Myocyte (in vitro differentiated cells): ENCODE data around the gene H1-8. TPM values are rescaled to one million over a fixed set of nuclear protein-coding genes. Genes with fewer than 3 reads are reported as not detected.
"Not testable (repeated sequence)": the region's sequence is repeated elsewhere in the genome, so short reads cannot be mapped to it uniquely, and the experiment has no call there.

Experiments used
- DNase-seq: peaks from one replicate; pipeline ENCODE4 v3.0.0-alpha.2; 2012; ENCODE audit warnings: low read depth
- total RNA-seq: library from RNA; depleted of rRNA; stranded (reverse); fragments of >200 nt; gene quantifications from 2 replicates; pipeline ENCODE4 v1.2.3, GENCODE V29; 2014

Gene H1-8
- total RNA-seq, 1 donor from 2014 or later: not detected

DNA sequence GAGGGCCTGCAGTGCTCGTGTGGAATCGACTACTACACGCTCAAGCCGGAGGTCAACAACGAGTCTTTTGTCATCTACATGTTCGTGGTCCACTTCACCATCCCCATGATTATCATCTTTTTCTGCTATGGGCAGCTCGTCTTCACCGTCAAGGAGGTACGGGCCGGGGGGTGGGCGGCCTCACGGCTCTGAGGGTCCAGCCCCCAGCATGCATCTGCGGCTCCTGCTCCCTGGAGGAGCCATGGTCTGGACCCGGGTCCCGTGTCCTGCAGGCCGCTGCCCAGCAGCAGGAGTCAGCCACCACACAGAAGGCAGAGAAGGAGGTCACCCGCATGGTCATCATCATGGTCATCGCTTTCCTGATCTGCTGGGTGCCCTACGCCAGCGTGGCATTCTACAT is 10.7 kb upstream of the H1-8 start:
- no peak for DNase-seq

DNA sequence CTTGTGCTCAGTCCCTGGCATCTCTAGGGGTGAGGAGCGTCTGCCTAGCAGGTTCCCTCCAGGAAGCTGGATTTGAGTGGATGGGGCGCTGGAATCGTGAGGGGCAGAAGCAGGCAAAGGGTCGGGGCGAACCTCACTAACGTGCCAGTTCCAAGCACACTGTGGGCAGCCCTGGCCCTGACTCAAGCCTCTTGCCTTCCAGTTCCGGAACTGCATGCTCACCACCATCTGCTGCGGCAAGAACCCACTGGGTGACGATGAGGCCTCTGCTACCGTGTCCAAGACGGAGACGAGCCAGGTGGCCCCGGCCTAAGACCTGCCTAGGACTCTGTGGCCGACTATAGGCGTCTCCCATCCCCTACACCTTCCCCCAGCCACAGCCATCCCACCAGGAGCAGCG is 9.6 kb upstream of the H1-8 start:
- DNase-seq: no peak

DNA sequence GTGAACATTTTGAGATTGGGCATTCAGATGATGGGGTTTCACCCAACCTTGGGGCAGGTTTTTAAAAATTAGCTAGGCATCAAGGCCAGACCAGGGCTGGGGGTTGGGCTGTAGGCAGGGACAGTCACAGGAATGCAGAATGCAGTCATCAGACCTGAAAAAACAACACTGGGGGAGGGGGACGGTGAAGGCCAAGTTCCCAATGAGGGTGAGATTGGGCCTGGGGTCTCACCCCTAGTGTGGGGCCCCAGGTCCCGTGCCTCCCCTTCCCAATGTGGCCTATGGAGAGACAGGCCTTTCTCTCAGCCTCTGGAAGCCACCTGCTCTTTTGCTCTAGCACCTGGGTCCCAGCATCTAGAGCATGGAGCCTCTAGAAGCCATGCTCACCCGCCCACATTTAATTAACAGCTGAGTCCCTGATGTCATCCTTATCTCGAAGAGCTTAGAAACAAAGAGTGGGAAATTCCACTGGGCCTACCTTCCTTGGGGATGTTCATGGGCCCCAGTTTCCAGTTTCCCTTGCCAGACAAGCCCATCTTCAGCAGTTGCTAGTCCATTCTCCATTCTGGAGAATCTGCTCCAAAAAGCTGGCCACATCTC is 8.4 kb upstream of the H1-8 start:
- DNase-seq: no peak

DNA sequence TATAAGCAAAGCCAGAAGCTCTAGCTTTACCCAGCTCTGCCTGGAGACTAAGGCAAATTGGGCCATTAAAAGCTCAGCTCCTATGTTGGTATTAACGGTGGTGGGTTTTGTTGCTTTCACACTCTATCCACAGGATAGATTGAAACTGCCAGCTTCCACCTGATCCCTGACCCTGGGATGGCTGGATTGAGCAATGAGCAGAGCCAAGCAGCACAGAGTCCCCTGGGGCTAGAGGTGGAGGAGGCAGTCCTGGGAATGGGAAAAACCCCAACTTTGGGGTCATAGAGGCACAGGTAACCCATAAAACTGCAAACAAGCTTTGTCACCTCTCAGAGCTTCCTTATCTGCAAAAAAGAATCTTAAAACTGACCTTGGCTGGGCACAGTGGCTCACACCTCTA is 7.9 kb upstream of the H1-8 start:
- DNase-seq: no peak

DNA sequence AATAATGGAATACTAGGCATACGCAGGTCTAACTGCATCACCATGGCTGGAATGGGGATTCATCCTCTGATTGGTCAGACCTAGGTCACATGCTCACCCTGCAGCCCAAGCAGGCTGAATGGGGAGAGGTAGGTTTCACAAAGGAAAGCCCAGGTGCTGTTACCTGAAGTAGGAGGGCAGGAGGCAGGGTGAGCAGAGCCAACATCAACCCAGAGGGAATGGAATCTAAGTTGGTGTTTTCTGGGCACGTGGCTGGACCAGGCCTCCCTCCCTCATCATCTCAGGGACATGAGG is 6.7 kb upstream of the H1-8 start:
- no peak for DNase-seq

DNA sequence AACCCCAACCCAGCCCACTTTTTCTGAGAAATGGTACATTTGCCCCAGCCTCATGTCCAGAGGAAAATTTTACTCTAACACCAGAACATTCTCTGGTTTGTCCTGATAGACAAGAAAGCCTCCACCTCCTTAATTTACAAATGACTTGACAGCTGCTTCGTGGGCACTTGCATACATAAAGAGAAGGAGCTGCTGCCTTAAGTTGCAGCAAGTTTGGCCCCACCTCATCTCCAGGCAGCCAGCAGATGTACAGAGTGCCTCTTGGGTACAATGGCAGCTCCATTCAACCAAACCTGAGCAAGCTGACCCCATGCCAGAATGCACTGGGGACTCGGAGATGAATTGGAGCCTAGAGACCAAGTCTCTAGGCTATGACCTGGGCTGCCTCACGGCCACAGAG is 6.2 kb upstream of the H1-8 start:
- DNase-seq: no peak

DNA sequence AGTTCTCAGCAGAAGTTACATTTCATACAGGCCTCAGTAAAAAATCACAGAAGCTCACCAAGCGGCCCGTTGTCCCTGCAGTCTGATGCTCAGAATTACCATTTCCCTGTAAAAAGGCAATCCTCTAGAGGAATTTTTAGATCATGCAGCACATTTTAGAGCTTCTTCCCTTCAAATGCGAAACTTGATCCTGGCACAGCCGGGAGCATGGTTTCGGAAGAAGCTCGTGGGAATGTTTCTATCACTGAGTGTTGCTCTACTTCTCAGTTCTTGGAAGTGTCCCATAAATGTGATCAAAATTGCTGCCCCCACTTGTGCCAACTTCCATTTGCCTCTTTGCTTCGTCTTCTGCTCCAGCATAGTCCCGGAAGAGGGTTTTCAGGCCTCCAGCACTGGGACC is 3.8 kb upstream of the H1-8 start:
- DNase-seq: peak; percentile 60

DNA sequence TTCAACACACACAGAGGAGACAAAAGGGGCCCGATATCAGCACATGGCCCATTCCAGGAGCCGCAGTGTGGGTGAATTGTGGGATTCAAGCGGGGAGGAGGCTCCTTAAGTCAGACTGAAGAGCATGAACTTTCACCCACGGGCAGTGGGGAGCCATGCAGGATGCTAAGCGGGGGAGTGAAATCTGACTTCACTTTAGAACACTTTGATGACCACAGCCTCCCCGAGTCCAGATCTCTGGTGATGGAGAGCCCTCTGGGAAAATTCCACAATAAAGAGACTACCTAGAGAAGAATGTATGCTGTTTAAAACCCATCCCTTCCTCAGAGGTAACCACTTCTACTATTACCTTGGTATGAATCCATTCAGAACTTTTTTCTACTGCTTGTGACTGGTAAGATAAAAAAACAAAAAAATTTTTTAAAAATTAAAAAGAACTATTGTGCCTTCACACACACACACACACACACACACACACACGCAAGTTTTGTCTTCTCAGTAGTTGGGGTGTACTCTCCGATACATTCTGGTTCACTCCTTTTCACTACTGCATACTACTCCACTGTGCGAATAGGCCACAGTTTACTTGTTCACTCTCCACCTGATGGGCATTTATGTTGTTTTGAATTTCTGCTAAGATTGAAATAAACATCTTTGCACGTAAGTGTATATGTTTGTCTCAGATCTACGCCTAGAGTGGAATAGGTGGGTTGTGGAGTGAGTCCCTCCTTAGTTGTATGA is 2.0 kb upstream of the H1-8 start:
- no peak for DNase-seq

DNA sequence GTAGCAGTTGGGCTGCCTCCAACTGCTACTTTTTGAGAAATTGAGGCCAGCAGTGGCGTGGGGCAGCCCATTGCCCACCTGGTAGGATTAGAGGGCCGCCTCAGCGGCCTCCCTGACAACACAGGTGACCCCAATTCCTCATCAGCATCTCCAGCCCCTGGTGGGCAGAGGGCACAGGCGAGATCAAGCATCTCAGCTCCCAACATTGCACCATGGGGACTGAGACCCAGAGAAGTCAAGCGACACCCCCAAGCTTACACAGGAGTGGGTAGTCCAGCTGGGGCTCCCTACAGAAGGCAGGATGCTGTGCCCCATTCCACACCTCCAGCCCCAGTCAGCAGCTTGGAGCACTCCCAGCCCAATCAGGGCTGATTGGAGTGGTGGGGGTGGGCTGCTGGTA is 228 bp upstream of the H1-8 start:
- no peak for DNase-seq

DNA sequence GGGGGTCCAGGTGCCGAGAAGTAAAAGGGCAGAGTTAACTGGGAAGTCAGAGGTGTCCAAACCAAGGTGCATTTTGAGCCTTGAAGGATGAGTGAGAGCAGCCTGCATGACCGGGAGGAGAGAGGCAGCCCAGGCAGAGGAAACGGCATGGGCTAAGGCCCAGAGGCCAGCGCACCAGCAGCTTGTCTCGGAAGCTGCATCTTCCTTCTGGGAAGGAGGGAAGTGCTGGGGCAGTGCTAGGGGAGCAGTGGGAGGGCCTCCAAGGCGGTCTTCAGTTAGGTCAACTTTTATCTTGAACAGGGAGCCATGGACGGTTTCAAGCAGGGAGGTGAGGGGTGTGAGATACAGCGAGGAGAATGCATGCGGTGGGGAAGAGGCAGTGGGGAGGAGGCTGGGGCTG is 1.0 kb downstream of the H1-8 start:
- DNase-seq: no peak

DNA sequence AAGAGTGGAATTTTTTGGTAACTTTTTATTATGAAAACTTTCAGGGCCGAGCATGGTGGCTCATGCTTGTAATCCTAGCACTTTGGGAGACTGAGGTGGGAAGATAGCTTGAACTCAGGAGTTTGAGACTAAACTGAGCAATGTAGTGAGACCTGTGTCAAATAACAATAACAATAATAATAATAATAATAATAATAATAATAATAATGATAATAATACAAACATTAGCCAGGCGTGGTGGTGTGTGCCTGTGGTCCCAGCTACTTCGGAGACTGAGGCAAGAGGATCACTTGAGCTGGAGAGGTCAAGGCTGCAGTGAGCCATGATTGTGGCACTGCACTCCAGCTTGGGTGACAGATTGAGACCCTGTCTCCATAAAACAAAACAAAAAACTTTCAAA is 3.0 kb downstream of the H1-8 start:
- not testable (repeated sequence) for DNase-seq

DNA sequence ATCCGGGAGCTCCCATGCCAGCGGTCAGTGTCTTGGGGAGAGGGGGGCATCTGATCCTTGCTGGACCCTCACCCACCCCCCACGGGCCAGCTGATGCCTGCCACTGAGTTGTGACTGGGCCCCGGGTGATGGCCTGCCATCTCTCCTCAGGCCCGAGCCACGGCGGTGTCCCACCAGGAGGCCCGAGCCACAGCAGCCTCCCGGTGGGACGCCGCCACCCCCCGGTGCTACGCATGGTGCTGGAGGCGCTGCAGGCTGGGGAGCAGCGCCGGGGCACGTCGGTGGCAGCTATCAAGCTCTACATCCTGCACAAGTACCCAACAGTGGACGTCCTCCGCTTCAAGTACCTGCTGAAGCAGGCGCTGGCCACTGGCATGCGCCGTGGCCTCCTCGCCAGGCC is 4.3 kb downstream of the H1-8 start:
- DNase-seq: no peak

DNA sequence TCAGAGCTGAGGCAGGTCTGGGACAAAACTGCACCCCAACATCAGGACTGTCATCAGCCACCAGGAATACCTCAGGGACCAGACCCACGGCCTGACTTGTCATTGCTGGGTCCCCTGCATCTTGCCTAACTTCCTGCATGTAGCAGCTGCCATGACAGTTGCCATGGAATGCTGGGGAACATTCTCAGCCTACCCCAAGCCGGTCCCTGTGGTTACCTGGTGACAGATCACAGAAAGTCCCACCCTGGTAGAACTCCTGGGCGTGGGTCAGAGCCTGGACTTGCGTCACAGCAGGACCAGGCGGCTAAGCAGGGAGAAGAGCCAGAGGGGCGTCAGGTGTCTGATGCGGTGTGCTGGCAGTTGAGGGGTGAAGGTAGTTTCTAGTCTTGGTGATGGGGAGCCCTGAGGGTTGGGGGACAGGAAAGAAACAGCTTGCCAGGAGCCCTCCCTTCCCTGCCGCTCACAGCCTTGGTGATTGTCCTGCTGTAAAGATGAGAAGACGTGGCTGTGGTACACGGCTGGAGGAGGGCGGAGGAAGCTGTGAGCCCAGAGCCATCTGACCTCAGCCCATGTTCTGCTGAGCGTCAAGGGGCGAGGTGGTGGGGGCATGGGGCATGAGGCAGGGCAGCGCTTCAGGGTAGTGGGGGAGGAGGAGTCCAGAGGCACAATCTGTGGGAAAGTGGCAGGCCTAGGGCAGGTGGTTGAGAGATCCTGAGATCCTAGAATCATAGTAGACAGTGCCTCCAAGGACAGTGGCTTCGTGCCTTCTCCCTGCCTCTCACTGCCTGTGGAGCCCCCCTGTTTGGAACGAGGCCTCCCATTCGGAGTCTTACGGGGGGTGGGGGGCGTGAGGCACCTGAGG is 5.4 kb downstream of the H1-8 start:
- peak; percentile 44 for DNase-seq

DNA sequence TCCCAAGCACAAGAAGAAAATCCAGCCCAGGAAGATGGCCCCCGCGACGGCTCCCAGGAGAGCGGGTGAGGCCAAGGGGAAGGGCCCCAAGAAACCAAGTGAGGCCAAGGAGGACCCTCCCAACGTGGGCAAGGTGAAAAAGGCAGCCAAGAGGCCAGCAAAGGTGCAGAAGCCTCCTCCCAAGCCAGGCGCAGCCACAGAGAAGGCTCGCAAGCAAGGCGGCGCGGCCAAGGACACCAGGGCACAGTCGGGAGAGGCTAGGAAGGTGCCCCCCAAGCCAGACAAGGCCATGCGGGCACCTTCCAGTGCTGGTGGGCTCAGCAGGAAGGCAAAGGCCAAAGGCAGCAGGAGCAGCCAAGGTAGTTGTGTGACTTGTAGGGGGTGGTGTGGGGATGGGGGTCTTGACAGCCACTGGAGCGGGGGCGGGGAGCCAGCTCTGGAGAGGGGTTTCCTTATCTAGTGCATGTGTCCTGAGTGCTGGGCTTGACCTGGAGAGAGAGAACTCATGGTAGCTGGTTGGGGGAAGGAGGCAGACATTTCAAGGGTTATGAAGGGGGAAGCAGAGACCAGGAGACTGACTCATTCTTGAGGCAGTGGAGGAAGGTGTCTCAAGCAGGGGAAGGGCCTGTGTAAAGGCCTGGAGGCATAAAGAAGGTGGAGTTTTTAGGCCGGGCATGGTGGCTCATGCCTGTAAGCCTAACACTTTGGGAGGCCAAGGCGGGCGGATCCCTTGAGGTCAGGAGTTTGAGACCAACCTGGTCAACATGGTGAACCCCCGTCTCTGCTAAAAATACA is 6.2 kb downstream of the H1-8 start:
- DNase-seq: no peak

DNA sequence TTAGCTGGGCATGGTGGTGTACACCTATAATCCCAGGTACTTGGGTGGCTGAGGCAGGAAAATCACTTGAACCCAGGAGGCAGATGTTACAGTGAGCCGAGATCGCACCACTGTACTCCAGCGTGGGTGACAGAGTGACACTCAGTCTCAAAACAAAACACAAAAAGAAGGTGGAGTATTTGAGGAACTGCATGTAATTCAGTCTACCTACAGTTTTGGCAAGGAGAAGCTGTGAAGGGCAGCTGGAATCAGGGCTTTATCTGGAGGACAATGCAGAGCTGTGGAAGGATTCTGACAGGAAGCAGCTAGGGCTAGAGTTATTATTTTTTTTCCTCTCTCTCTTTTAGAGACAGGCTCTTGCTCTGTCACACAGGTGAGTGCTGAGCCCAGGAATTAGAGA is 6.8 kb downstream of the H1-8 start:
- no peak for DNase-seq

DNA sequence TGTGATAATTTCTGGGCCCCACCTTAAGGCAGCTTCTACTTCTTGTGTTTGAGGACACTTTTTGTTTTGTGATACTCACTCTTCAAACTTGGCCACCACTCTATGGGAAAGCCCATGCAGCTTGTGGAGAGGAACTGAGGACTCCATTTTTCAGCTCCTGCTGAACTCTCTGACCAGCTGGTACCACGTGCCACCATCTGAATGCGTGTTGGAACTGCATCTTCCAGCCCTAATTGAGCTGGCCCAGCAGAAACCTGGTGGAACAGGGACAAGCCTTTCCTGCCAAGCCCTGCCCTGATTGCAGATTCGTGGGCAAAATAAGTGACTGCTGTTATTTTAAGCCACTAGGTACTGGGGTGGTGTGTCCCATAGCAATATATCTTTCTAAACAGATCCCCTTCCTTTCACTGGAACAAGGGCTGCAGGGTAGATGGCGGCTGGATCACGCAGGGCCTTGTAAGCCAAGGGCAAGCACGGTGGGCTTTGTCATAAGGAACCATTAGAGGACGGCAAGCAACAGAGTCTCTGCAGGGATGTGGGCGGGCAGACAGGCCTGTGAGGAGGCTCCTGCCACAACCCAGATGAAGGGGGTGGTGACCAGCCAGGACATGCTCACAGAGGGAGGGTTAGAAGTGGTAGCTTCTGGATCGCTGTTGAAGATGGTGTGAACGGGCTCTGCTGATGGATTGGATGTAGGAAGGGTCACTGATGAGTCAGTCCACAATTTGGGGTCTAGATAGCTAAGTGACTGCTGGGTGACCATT is 9.5 kb downstream of the H1-8 start:
- no peak for DNase-seq

DNA sequence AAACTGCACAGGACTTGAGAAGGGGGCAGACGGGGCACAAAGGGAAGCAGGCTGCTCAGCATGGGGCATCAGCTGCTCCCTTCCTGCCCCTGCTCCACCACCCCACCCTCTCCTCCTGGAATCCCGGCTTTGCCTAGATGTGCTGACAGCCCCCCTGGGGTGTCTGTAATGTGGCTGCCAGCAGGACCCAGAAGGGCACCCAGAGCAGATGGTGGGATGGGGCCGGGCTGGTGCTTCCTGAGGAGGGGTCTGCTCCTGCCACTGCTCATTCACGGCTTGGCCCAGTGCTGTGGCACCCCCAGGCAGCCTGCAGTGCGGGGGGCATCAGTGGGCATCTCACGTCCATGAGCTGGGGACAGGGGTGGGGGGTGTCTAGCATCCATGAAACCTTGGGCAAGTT is 10.2 kb downstream of the H1-8 start:
- no peak for DNase-seq

DNA sequence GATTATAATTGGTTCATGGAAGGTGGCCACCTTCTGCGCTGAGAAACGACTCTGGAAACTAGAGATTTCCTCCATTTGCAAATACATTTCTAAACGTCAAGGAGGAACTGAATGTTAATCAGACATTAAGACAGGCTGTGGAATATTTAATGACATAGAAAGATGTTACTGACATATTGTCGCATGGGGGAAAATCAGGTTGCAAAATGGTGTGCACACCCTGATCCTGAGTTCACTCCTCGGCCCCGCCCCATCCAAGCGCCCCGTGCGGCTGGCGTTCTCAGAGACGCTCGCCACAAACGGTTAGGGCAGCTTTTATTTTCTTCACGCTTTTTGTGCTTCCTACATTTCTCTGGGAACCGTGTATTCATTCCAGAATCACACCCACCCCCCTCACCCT is 10.7 kb downstream of the H1-8 start:
- DNase-seq: no peak

DNA sequence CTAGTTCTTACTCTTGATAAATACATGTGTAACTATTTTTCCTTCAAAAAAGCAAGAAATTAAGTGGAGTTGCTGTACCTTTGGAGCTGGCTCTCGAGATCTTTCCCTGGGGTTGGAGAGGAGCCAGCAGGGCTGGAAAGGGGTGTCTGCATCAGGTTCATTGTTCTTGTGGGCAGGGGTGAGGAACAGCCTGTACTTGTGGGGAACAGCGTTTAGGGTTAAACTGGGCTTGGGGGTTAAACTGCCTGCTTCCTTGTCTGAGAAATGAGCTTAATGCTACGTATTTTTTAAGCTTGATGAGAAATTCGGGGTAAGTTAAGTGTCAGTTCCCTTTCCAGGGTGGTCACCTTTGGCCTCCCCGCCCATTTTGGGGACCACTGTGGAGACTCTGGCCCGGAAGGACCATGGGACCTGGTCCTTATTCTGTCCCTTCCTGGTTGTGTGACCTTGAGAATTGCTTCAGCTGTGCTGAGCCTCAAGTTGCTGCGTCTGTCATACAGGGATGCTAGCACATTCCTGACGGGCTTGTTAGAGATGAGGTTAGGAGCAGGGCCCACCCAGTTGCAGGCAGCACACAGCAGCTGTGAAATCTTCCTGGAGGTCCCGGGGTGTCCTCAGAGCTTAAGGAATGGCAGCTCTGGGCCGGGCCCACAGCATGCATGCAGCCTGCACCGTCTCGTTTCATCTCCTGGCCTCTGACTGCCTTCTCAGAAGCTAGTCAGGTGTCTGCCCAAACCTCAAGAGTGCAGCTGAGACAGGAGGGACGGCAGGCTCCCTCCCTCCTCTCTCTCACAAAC is 11.6 kb downstream of the H1-8 start:
- DNase-seq: peak; percentile 83

DNA sequence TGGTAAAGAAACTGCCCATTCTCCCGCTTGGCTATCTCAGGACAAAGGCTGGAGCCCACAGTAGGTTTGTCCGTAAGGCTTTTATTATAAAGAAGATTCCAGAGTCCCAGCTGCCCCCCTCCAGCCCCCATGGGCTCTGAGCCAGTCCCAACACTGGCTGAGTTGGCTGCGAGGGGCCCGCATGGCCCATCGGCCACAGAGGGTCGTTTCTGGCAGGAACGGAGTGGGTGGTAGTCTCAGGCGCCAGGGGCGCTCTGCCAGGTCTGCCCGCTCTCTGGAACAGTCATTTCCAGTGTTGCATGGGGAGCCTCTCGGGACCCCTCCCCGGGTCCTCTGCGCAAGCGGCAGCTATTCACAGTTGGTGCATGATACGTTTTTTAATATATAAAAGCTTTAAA is 12.2 kb downstream of the H1-8 start:
- DNase-seq: no peak
